H1 (cell line): Measurements from ENCODE around the gene GANAB.

ENCODE experiments used
- EP300 ChIP-seq, 2 experiments: IDR thresholded peaks; 1 replicate in 1 of 2; 2 replicates in 1 of 2; pipeline ENCODE4 v1.6.1; 2011 to 2012; ENCODE audit warnings: low read depth in 2 of 2, low read length in 2 of 2, mild to moderate bottlenecking in 2 of 2, borderline replicate concordance in 1 of 2, inconsistent platforms in 1 of 2, moderate library complexity in 1 of 2
- HDAC2 ChIP-seq, 2 experiments: fragments of 300-600 bp in 1 of 2; sonication (generic) in 1 of 2; IDR thresholded peaks; 2 replicates each; pipeline ENCODE4 v1.6.1; 2011 to 2012; ENCODE audit warnings: low read depth in 2 of 2, low read length in 2 of 2, mild to moderate bottlenecking in 2 of 2, moderate library complexity in 2 of 2, borderline replicate concordance in 1 of 2, inconsistent platforms in 1 of 2
- JUN ChIP-seq: IDR thresholded peaks from 2 replicates; pipeline ENCODE4 v1.6.1; 2011; ENCODE audit warnings: low read depth, mild to moderate bottlenecking, improper control_type of control experiment, low read length
- SIN3A ChIP-seq, 2 experiments: IDR thresholded peaks in 1 of 2; conservative IDR thresholded peaks in 1 of 2; 2 replicates each; pipeline ENCODE4 v1.6.1; 2011 to 2012; ENCODE audit warnings: low read length in 2 of 2, improper control_type of control experiment in 1 of 2, low read depth in 1 of 2, mild to moderate bottlenecking in 1 of 2
- SUZ12 ChIP-seq: fragments of 200-600 bp; sonication (generic); IDR thresholded peaks from 2 replicates; pipeline ENCODE4 v1.6.1; 2012; ENCODE audit warnings: mild to moderate bottlenecking, inconsistent platforms, low read length, moderate library complexity, mixed read lengths
- TAF1 ChIP-seq: IDR thresholded peaks from 2 replicates; pipeline ENCODE4 v1.6.1; 2011; ENCODE audit warnings: mild to moderate bottlenecking, low read depth, low read length
- TCF12 ChIP-seq: IDR thresholded peaks from 2 replicates; pipeline ENCODE4 v1.6.1; 2011; ENCODE audit warnings: low read depth, mild to moderate bottlenecking, low read length
- TF ChIP-seq, protein P1 (sequence below), 3 experiments: IDR thresholded peaks; 1 replicate in 2 of 3; 2 replicates in 1 of 3; pipeline versions ENCODE4 v1.5.1 to v1.6.1; 2011; ENCODE audit warnings: low read length in 3 of 3, mild to moderate bottlenecking in 3 of 3, inconsistent platforms in 2 of 3, low read depth in 1 of 3, moderate library complexity in 1 of 3; ENCODE audit not compliant: insufficient read depth in 1 of 3; ENCODE audit errors: control extremely low read depth in 1 of 3

DNA sequence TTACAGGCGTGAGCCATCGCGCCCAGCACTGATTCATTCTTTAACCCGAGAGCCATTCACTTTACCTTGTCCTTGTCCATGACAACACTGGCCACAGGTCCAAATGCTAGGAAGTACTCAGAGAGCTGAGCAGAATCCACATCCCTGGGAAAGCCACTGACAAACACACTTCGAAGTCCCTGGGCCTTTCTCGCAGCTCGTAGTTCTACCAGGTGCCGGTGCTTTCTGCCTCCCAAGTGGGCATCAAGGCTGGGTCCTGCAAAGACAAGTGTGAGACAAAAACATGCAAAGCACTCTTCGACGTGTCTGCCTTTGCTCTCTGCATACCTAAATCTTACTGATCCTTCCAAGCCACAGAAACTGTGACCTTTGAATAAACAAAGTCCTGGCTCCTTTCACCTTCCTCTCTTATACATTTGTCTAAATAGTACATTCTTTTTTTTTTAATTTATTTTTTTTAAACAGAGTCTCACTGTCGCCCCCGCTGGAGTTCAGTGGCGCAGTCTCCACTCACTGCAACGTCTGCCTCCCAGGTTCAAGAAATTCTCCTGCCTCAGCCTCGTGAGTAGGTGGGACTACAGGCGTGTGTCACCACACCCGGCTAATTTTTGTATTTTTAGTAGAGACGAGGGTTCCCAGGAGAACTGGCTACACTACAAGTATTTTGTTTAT, 57.3 kb downstream of the GANAB start:
- no peak for TF ChIP-seq EP300 (IDR thresholded peaks at IDR 0.05; ENCODE audit: borderline replicate concordance in 1 of 2, low read depth in 2 of 2, low read length in 2 of 2)
- TF ChIP-seq SIN3A (conservative IDR thresholded peaks at IDR 0.05 in 1 of 2, IDR thresholded peaks at IDR 0.05 in 1 of 2; ENCODE audit: low read depth in 1 of 2, low read length in 2 of 2): no peak
- no peak for TF ChIP-seq TCF12
- TF ChIP-seq SUZ12: no peak
- TF ChIP-seq JUN: no peak
- no peak for TF ChIP-seq HDAC2 (IDR thresholded peaks at IDR 0.05; ENCODE audit: borderline replicate concordance in 1 of 2, low read depth in 2 of 2, low read length in 2 of 2)
- TF ChIP-seq, protein P1, sequence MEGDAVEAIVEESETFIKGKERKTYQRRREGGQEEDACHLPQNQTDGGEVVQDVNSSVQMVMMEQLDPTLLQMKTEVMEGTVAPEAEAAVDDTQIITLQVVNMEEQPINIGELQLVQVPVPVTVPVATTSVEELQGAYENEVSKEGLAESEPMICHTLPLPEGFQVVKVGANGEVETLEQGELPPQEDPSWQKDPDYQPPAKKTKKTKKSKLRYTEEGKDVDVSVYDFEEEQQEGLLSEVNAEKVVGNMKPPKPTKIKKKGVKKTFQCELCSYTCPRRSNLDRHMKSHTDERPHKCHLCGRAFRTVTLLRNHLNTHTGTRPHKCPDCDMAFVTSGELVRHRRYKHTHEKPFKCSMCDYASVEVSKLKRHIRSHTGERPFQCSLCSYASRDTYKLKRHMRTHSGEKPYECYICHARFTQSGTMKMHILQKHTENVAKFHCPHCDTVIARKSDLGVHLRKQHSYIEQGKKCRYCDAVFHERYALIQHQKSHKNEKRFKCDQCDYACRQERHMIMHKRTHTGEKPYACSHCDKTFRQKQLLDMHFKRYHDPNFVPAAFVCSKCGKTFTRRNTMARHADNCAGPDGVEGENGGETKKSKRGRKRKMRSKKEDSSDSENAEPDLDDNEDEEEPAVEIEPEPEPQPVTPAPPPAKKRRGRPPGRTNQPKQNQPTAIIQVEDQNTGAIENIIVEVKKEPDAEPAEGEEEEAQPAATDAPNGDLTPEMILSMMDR (IDR thresholded peaks at IDR 0.05; ENCODE audit: control extremely low read depth in 1 of 3, insufficient read depth in 1 of 3, low read depth in 1 of 3, low read length in 3 of 3): peak in 2 of 3 experiments; percentile 16 to 45; a peak in 3 of 4 replicates
- no peak for TF ChIP-seq TAF1
